GM12801 (cell line): ENCODE results near the gene SIPA1.

Experiments used
- TF ChIP-seq, protein P1 (sequence below): IDR thresholded peaks from one replicate; pipeline ENCODE4 v1.5.1; 2011; ENCODE audit warnings: control low read depth; ENCODE audit not compliant: insufficient read length; ENCODE audit errors: extremely low read depth

The SIPA1 gene

DNA sequence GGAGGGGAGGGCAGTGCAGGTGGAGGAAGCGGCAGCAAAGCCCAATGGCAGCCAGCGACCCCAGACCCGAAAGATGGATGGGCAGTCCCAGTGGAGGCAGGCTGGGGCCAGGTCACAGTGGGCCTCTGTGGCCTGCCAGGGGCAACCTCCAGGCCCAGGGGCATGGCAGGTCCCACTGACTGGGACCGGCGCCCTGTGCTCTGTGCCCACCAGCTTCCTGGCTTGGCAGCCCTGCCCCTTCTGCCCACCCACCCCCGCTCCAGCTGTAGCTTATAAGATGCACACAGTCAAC is 38.0 kb upstream of the SIPA1 start:
- TF ChIP-seq, protein P1, sequence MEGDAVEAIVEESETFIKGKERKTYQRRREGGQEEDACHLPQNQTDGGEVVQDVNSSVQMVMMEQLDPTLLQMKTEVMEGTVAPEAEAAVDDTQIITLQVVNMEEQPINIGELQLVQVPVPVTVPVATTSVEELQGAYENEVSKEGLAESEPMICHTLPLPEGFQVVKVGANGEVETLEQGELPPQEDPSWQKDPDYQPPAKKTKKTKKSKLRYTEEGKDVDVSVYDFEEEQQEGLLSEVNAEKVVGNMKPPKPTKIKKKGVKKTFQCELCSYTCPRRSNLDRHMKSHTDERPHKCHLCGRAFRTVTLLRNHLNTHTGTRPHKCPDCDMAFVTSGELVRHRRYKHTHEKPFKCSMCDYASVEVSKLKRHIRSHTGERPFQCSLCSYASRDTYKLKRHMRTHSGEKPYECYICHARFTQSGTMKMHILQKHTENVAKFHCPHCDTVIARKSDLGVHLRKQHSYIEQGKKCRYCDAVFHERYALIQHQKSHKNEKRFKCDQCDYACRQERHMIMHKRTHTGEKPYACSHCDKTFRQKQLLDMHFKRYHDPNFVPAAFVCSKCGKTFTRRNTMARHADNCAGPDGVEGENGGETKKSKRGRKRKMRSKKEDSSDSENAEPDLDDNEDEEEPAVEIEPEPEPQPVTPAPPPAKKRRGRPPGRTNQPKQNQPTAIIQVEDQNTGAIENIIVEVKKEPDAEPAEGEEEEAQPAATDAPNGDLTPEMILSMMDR, result no peak

DNA sequence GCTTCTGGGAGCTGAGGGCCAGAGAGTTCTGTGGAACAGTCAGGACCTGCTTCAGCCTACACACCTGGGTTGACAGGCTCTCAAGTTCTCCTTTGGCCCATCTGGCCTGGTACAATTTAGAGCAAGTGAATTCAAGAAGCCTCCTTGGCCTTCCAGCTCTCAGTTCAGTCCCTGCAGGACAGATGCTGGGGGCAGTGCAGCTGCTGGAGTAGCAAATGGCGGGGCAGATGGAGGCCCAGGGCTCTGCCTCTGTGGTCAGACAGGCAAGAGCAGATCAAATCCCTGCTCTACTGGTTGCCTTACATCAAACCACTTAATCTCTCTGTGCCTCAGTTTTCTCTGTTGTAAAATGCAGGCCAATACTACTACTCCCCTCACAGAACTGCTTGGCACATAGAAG is 33.6 kb upstream of the SIPA1 start:
- TF ChIP-seq, protein P1, result no peak

DNA sequence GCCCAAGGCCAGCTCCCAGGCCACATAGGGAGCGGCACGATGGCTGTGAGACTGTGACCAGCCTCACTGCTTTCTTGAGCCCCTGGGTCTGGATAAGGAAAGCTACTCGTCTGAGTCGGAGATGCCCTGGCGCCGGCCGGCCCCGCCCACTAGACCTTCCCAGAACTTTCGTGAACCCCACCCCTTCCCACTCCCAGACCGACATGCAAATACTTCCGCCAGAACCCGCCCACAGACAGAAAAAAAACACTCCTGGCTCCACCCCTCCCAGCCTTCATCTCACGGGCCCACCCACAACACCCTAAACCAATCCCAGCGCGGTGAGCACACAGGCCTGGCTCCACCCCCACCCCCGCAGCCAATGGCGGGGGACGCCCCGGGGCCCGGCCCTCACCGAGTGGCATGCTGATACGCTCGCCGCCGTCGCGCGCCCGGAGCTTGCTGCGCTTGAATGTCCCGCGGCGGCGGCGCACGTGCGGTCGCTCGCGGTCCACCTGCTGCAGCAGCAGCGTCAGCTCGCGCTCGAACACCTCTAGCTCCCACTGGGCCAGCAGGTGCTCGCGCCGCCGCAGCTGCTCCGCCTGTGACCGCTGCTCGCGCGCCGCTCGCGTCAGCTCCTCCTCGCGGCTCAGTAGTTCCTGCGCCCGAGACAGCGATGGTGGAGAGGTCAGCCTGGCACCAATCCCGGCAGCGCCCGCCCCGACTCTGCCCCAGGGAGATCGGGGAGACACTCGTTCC is 30.9 kb upstream of the SIPA1 start:
- TF ChIP-seq, protein P1, result no peak

DNA sequence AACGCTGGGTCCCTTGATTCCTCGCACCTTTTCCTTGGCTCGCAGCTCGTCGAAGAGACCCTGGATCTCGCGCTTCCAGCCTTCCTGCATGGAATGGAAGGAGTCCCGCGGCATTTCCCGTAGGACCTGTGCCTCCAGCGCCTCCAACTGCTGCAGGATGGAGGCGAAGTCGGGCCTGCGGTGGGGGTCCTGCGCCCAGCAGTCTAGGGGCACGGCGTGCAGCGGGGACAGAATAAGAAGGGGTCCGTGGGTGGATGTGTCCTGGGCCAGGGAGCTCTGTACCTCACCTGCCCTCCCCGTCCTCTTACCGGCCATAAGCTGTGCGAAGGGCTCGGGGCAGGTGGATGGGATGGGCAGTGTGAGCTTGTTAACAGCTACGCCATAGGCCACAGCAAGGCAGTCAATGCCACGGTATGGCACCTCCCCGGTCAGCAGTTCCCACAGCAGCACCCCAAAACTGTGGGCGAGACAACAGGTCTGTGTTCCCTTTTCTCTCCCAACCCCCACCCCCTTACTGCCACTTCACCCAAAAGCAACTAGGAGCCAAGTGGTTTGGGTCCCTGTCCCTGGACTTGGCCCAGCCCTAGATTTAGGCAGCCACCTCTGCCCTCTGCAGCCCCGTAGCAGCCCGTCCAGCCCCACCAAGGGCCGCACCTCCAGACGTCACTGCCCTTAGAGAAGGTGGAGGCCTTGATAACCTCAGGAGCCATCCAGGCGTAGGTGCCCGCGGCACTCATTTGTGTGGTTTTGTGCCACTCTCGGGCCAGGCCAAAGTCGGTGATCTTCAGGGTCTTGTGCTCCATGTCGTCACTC is 30.1 kb upstream of the SIPA1 start:
- TF ChIP-seq, protein P1, result no peak

DNA sequence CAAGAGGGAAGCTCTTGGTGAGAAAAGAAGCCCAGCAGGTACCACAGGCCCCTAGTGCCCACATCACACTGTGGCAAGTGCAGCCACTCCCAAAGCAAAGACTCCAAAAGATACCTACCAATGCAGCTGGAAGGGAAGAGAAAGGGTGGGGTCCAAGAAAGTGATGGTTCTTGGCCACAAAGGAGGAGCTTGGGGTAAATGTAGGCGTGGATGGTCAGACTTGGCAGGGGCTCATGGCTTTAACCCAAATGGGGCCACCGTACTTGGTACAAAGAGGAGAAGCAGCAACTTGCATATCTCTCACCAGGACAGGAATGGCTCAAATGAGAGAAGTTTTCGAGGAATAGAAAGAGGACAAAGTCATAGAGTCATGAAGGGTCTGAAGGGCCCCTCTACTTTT is 28.7 kb upstream of the SIPA1 start:
- TF ChIP-seq, protein P1, result no peak

DNA sequence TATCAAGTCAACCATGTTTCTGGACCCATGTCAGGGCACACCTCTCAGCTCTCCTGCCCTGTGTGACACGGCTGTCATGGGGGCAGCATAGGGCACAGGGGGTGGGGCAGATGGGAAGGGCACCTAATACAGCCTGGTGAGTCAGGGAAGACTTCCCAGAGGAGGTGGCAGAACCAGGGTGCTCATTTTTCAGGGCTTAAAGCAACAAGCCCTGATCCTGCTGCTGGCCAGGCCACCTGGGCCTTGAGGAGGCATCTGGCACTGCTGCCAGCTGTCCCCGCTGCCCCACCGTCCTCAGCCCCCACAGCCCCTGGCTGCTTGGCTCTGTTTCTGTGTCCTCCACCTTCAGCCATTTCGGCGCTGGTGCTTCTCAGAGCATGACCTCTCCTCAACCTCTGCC is 28.2 kb upstream of the SIPA1 start:
- TF ChIP-seq, protein P1, result no peak

DNA sequence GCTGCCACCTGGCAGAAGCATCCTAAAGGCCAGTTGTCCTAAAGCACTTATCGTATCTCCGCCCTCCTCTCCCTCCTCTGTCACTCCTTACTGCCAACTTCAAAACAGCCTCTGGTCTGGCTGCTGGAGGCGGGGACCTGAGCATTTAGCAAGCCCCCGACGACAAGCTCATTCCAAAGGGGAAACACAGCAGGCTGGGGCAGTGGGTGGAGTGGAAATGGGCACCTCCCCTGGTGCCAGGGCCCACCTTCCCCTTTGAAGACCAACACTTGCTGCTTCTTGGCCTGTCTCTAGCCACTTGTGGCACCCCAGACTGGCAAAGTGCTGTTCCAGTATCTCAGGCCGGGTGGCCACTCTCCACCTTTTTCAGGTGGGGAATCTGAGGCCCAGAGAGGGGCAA is 27.5 kb upstream of the SIPA1 start:
- TF ChIP-seq, protein P1, result no peak
